Nephron (organoid): ENCODE data around the gene MAMSTR.

ENCODE experiments used
- H3K27ac Mint-ChIP-seq, 3 experiments: 2 replicates each; pipeline ENCODE4 v1.8.0; 2020; ENCODE audit warnings: mixed read lengths in 3 of 3, mild to moderate bottlenecking in 2 of 3, moderate library complexity in 1 of 3
- H3K27me3 Mint-ChIP-seq: 2 replicates; pipeline ENCODE4 v1.8.0; 2021; ENCODE audit warnings: low read depth, mild to moderate bottlenecking, moderate library complexity, mixed read lengths
- H3K36me3 Mint-ChIP-seq: 2 replicates; pipeline ENCODE4 v1.8.0; 2020; ENCODE audit warnings: low read depth, mixed read lengths
- H3K4me1 Mint-ChIP-seq: 2 replicates; pipeline ENCODE4 v1.8.0; 2020; ENCODE audit warnings: mixed read lengths
- H3K4me3 Mint-ChIP-seq, 3 experiments: 2 replicates each; pipeline ENCODE4 v1.8.0; 2020; ENCODE audit warnings: mild to moderate bottlenecking in 3 of 3, mixed read lengths in 3 of 3, moderate library complexity in 2 of 3
- H3K9me3 Mint-ChIP-seq: 2 replicates; pipeline ENCODE4 v1.8.0; 2020; ENCODE audit warnings: mixed read lengths
- CTCF ChIP-seq, 3 experiments: fragments of 200-600 bp; sonication (generic); IDR thresholded peaks; one replicate each; pipeline ENCODE4 v1.5.0; 2021; ENCODE audit warnings: antibody characterized with exemption in 3 of 3; ENCODE audit not compliant: unreplicated experiment in 3 of 3

MAMSTR gene

GRCh38 chr19:48715681-48716171 is 3.8 kb downstream of the MAMSTR start:
- peaks cover 4% of the 10 kb centered on the region for H3K36me3 Mint-ChIP-seq

GRCh38 chr19:48714759-48715675 is 4.5 kb downstream of the MAMSTR start:
- Mint-ChIP-seq H3K9me3 (no peaks in the 10 kb centered on the region), H3K27me3 (no peaks in the 10 kb centered on the region), H3K4me1 (peaks cover 38% of the 10 kb centered on the region), H3K36me3 (peaks cover 4% of the 10 kb centered on the region), H3K4me3 (peak overlapping the region; percentile 82 to 87 (median 84)), H3K27ac (peak overlapping the region; percentile 92 to 98 (median 96))
- no peak for TF ChIP-seq CTCF (IDR thresholded peaks at IDR 0.05; ENCODE audit: unreplicated experiment in 3 of 3)

More at GRCh38 chr19:48715681-48716171, 3.8 kb downstream of the MAMSTR start:
- TF ChIP-seq CTCF (IDR thresholded peaks at IDR 0.05; ENCODE audit: unreplicated experiment in 3 of 3): no peak
- H3K9me3 Mint-ChIP-seq: no peaks in the 10 kb centered on the region
- H3K4me1 Mint-ChIP-seq: peaks cover 45% of the 10 kb centered on the region
- peak overlapping the region; percentile 82 to 87 (median 84) for H3K4me3 Mint-ChIP-seq
- no peaks in the 10 kb centered on the region for H3K27me3 Mint-ChIP-seq
- H3K27ac Mint-ChIP-seq: peak overlapping the region; percentile 92 to 98 (median 96)

- Mint-ChIP-seq H3K4me1 (peaks cover 33% of the 10 kb centered on the region), H3K4me3 (peak overlapping the region; percentile 82 to 87 (median 84)), H3K27me3 (no peaks in the 10 kb centered on the region), H3K36me3 (peaks cover 4% of the 10 kb centered on the region), H3K27ac (peak overlapping the region; percentile 92 to 98 (median 96)), H3K9me3 (no peaks in the 10 kb centered on the region)
- TF ChIP-seq CTCF (IDR thresholded peaks at IDR 0.05; ENCODE audit: unreplicated experiment in 3 of 3): no peak
Observed at GRCh38 chr19:48713864-48714755, 5.4 kb downstream of the MAMSTR start.

GRCh38 chr19:48713041-48713863 is 6.3 kb downstream of the MAMSTR start:
- TF ChIP-seq CTCF (IDR thresholded peaks at IDR 0.05; ENCODE audit: unreplicated experiment in 3 of 3): peak in 1 of 3 experiments; percentile 26
- Mint-ChIP-seq H3K4me3 (peak overlapping the region; percentile 82 to 87 (median 84)), H3K36me3 (peaks cover 8% of the 10 kb centered on the region), H3K27me3 (no peaks in the 10 kb centered on the region), H3K4me1 (peaks cover 24% of the 10 kb centered on the region), H3K9me3 (no peaks in the 10 kb centered on the region), H3K27ac (peak overlapping the region in 2 of 3 experiments; percentile 60 to 96)

DNA sequence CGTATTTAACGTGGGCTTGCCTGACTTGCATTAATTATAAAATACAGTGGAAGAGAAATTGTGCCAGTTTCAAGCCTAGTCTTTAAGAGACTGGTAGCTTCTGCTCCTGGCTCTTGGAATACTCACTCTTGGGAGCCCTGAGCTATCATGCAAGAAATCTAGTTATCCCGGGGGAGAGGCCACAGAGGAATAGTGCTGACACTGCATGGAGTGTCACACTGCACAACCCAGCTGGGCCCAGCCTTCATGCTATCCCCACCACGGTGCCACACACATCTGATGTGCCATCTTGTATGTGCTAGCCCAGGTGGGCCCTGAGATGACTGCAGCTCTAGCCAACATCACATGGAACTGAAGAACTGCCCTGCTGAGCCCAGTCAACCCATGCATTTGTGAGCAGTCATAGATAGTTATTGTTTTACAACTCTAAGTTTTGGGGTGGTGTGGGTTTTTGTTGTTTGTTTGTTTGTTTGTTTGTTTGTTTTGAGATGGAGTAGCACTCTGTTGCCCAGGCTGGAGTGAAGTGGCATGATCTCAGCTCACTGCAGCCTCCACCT is 8.3 kb downstream of the MAMSTR start:
- Mint-ChIP-seq H3K4me1 (peaks cover 16% of the 10 kb centered on the region), H3K4me3 (peak overlapping the region; percentile 56 to 75 (median 71)), H3K9me3 (no peaks in the 10 kb centered on the region), H3K27ac (peak overlapping the region in 1 of 3 experiments; percentile 36), H3K27me3 (no peaks in the 10 kb centered on the region), H3K36me3 (peaks cover 14% of the 10 kb centered on the region)
- no peak for TF ChIP-seq CTCF (IDR thresholded peaks at IDR 0.05; ENCODE audit: unreplicated experiment in 3 of 3)
